ENCODE data around the gene KCNMB2.
"Not testable (repeated sequence)": the region's sequence is repeated elsewhere in the genome, so short reads cannot be mapped to it uniquely, and the experiment has no call there.

The KCNMB2 gene

DNA sequence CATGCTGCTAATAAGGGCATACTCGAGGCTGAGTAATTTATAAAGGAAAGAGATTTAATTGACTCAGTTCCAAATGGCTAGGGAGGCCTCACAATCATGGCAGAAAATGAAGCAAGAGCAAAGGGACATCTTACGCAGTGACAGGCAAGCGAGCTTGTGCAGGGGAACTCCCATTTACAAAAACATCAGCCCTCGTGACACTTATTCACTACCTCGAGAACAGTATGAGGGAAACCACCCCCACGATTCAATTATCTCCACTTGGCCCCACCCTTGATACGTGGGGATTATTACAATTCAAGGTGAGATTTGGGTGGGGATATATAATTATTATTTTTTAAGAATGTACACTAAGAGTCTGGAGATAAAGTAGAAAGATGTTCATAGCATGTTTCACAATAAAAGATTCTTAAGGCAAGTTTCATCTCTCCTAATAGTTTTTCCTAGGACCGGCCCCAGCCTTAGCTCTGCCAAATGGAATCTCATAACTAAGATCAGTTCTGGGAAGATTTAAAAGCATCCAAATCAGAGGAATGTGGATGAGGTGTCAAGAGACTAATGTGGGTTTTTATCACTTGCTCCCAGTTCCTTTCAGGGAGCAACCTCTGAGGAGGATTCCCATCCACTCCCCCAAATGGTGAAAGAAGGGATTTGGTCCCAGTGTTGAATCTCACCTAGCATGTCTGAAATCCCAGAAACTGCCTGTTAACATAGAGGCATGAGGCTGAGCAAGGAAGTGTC lies 314.4 kb downstream of the KCNMB2 start:
- no peak for DNase-seq (ENCODE audit: low read depth in 3 of 3, low spot score in 1 of 3)

GRCh38 chr3:178851564-178851963 lies 315.3 kb downstream of the KCNMB2 start:
- no peak for DNase-seq (ENCODE audit: low read depth in 3 of 3, low spot score in 1 of 3)

DNA sequence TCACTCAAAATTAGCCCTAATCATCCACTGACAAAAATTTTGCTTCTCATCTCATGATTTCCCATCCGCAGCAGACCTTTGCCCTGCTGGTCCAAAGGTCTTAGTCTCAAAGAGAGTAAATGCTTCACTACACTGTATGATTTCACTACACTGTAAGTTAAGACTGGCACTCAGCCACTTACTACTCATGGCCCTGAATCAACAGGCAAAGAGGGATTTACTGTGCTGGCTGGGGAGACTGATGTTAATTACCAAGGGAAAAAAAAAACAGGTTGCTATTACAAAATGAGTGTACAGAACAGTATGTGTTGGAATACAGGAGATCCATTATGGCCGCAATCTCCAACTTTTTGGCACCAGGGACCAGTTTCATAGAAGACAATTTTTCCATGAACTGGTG lies 320.6 kb downstream of the KCNMB2 start:
- DNase-seq (ENCODE audit: low read depth in 3 of 3, low spot score in 1 of 3) = no peak

GRCh38 chr3:178859386-178859785 lies 323.1 kb downstream of the KCNMB2 start:
- no peak for DNase-seq (ENCODE audit: low read depth in 3 of 3, low spot score in 1 of 3)

DNA sequence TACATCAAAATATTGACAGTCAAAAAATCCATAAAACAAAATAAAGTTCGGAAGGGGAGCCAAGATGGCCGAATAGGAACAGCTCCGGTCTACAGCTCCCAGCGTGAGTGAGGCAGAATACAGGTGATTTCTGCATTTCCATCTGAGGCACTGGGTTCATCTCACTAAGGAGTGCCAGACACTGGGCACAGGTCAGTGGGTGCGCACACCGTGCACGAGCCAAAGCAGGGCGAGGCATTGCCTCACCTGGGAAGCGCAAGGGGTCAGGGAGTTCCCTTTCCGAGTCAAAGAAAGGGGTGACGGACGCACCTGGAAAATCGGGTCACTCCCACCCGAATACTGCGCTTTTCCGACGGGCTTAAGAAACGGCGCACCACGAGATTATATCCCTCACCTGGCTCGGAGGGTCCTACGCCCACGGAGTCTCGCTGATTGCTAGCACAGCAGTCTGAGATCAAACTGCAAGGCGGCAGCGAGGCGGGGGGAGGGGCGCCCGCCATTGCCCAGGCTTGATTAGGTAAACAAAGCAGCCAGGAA lies 323.7 kb downstream of the KCNMB2 start:
- DNase-seq (ENCODE audit: low read depth in 3 of 3, low spot score in 1 of 3) = not testable (repeated sequence)

DNA sequence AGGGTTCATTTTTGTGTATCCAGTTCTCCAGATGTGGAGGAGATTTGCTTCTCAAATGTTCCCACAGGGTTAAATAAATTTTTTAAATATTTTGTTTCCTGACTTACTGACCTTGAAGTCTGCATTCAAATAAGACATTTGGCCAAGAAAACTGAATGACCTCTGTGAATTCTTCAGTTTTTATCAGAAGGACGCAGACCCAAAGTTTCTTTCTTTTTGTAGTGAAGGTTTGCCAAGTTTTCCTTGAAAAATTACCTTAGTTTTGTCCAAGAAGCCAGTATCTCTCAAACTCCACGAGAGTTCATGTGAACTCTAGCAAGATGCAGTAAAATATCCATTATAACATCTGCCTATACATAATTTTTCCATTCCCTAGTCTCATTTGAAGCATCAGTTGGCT lies 332.4 kb downstream of the KCNMB2 start:
- DNase-seq (ENCODE audit: low read depth in 3 of 3, low spot score in 1 of 3) = no peak

DNA sequence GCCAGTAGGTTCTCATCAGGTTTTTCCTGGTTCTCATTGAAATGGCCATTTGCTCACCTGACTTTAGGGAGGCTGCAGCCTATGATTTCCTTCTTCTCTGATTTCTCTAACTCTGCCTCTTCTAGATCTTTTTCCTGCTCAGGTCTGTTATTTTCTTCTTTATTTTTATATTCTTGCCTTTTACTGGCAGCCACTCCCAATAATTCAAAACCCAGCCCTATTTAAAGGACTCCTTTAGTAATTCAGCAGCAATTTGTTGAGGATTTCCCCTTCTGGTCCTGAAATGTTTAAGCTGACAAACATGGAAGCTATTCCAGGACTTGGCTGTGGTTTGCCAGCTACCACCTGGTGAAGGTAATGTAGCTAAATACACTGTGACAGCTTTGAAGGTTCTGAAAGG lies 333.8 kb downstream of the KCNMB2 start:
- DNase-seq (ENCODE audit: low read depth in 3 of 3, low spot score in 1 of 3) = no peak

DNA sequence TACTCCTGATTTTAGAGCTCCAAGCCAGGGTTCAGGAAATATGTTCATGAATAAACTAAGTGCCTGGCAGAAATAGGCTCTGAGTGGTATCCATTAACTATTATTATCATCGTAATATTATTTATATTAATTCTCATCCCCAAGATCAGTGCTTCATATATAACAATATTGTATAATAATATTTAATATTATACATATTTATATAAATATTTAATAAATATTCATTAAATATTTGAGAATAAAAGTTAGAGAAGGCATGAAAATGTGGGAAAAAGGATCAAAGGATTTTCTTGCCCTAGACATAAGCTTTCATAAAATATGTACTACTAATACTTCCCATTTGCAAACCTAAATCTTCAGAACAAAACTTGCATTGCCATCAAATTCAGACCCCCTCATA lies 338.9 kb downstream of the KCNMB2 start:
- no peak for DNase-seq (ENCODE audit: low read depth in 3 of 3, low spot score in 1 of 3)

DNA sequence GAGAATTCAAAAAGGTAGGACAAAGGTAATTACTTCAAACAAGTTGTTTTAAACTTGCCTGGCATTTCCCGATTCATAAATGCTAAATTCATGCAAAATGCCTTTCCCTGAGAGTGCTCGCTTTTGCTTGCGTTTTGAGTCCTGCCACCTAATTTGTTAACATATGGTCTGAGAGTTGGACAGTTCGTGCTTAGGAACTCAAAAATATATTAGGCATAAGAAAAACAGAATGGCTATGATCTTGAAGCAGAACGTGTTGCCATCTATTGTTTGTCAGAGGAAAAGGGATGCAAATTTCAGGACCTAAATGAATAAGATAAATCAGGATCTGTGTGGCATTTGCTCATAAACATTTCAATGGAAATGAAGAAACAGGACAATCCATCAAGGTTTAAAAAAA lies 339.6 kb downstream of the KCNMB2 start:
- no peak for DNase-seq (ENCODE audit: low read depth in 3 of 3, low spot score in 1 of 3)

DNA sequence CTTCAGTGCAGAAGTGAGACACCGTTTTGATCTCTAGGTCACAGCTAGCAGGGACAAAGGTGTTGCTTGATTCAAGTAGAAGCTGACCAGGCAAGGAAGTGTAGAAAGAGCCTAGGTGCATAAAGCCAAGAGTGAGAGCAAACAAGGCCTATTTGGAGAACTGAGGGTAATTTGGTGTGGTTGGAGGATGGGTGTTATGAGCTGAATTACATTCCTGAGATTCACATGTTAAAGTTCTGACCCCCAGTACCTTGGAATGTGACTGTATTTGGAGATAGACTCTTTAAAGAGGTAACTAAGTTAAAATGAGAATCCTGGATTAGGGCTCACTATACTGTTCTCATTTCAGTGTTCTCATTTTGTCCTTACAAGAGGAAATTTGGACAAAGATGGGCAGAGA lies 344.0 kb downstream of the KCNMB2 start:
- no peak for DNase-seq (ENCODE audit: low read depth in 3 of 3, low spot score in 1 of 3)
